Spleen (tissue), 7 donors: Measurements from ENCODE around the gene ARFIP1.

Experiments
- CTCF ChIP-seq, 11 experiments: fragments of 200-600 bp in 7 of 11; fragments of 450-650 bp in 4 of 11; sonication (generic) in 4 of 11; IDR thresholded peaks in 8 of 11; conservative IDR thresholded peaks in 3 of 11; 1 replicate in 7 of 11; 2 replicates in 4 of 11; pipeline versions ENCODE4 v1.4.0 to v1.8.0; 2016 to 2021; ENCODE audit warnings: antibody characterized with exemption in 11 of 11, inconsistent platforms in 4 of 11, mild to moderate bottlenecking in 1 of 11
- POLR2A ChIP-seq, 3 donors: fragments of 450-650 bp; IDR thresholded peaks; one replicate each; pipeline ENCODE4 v1.5.1; 2017; ENCODE audit warnings: antibody characterized with exemption in 3 of 3, mild to moderate bottlenecking in 1 of 3
- POLR2AphosphoS5 ChIP-seq, 3 donors: sonication (generic); formaldehyde crosslinking; IDR thresholded peaks; one replicate each; pipeline ENCODE4 v1.5.1; 2017; ENCODE audit warnings: antibody characterized with exemption in 3 of 3
- donor health status: DM: no; HTN: no; CAD: no; lungs with moderate emphysema.
- donor health status: DM: no; HTN: no; CAD: no.
- donor health status: DM: no; HTN: no; CAD: no.

- TF ChIP-seq CTCF (IDR thresholded peaks at IDR 0.05 in 8 of 11, conservative IDR thresholded peaks at IDR 0.05 in 3 of 11) (no peak), POLR2A (IDR thresholded peaks at IDR 0.05) (no peak), POLR2AphosphoS5 (IDR thresholded peaks at IDR 0.05) (no peak)
Observed at GRCh38 chr4:152849350-152849749, 69.6 kb downstream of the ARFIP1 start.
